ENCODE measurements around the gene PUSL1. TPM values are rescaled to one million over a fixed set of nuclear protein-coding genes. Genes with fewer than 3 reads are reported as not detected.
A peak's percentile ranks its signal among the peaks of the same experiment; 100 is the strongest.

Gene PUSL1
- total and polyA plus RNA-seq, 2 of the 4 experiments (the other 2 are of a cell fraction): 10.9 to 33.0 TPM

DNA sequence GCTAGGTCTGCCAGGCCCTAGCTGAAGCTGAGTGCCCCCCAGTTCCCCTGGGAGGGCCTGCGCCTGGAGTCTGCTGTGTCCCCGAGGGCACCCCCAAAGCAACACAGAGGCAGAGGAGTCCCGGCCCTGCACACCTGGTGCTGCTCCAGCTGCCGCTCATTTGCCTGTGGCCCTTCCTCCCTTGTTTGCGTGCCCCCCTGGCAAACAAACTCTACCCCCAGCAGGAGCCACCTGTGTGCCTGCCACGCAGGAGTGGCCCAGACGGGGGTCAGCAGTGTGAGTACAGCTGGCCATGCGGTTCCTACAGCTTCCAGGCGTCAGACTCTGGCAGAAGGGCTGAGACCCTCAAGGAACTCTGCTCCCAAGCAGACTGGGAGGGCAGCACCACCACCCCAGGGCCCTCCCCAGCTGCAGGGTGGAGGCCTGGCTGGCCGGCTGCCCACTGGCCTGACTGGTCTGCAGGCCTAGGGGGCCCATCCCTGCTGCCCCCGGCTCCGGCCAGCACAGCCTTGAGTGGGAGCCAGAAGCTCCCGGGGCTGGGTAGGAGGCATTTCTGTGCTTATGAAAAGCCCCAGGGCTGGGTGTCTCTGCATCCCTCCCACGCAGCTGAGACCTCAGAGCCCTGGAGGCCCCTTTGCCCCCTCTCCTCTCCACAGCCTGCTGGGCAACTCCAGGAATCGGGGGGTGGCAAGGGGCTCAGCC lies 22.1 kb downstream of the PUSL1 start:
- ATAC-seq (ENCODE audit: low read depth): no peak
- H3K23ac ChIP-seq (ENCODE audit: low read depth, low read length): no peak overlapping the region
- no peak for DNase-seq
- H3K9ac ChIP-seq (ENCODE audit: low read depth, low read length): no peak overlapping the region
- H4K91ac ChIP-seq (ENCODE audit: insufficient read depth, low read depth, low read length): no peak overlapping the region
- H2AK9ac ChIP-seq (replicated peaks; ENCODE audit: low read depth, low read length, poor library complexity): no peak overlapping the region
- no peaks in the 10 kb centered on the region for H3K9me3 ChIP-seq (ENCODE audit: control insufficient read depth, insufficient read depth, low read length)
- peaks cover 10% of the 10 kb centered on the region for H3K36me3 ChIP-seq (ENCODE audit: control insufficient read depth, insufficient read depth, low read length)
- in situ Hi-C loops (cut with MboI; ENCODE audit: low sequenced_read_pairs): no loop called here
- H2AK5ac ChIP-seq (ENCODE audit: low read depth, low read length): no peak overlapping the region
- H3K4me2 ChIP-seq (ENCODE audit: low read depth, low read length): no peak overlapping the region
- no peak overlapping the region for H2BK20ac ChIP-seq (ENCODE audit: low read depth, low read length)
- no peak overlapping the region for H2BK5ac ChIP-seq (ENCODE audit: low read depth, low read length, poor library complexity, severe bottlenecking)
- H3K14ac ChIP-seq (replicated peaks; ENCODE audit: low read depth, low read length): no peak overlapping the region
- no peak overlapping the region for H3K4me3 ChIP-seq (ENCODE audit: insufficient read depth, low read depth, low read length)
- H3K4me1 ChIP-seq (ENCODE audit: control insufficient read depth, insufficient read depth, low read length): peaks cover under 1% of the 10 kb centered on the region; the same call in 1 of the 2 replicates
- dilution Hi-C loops (cut with HindIII; ENCODE audit: low sequenced_read_pairs, unreplicated experiment): no loop called here
- H4K8ac ChIP-seq (ENCODE audit: low read depth in 2 of 2, low read length in 2 of 2): no peak overlapping the region
- H3K56ac ChIP-seq (ENCODE audit: extremely low read depth, insufficient read depth, low read length): no peak overlapping the region
- no peak overlapping the region for H2BK120ac ChIP-seq (ENCODE audit: low read depth, low read length)
- TF ChIP-seq CHD1 (IDR thresholded peaks at IDR 0.05; ENCODE audit: low read depth, low read length) (no peak), RAD21 (IDR thresholded peaks at IDR 0.05; ENCODE audit: low read length) (no peak), FOS (IDR thresholded peaks at IDR 0.05; ENCODE audit: low read depth, low read length) (no peak), RCOR1 (IDR thresholded peaks at IDR 0.05; ENCODE audit: insufficient replicate concordance, low read length) (no peak), MAZ (IDR thresholded peaks at IDR 0.05; ENCODE audit: borderline replicate concordance, low read depth, low read length) (no peak), POLR2A (IDR thresholded peaks at IDR 0.05; ENCODE audit: low read depth, low read length) (no peak), CEBPB (IDR thresholded peaks at IDR 0.05; ENCODE audit: low read depth, low read length) (no peak), NFE2L2 (IDR thresholded peaks at IDR 0.05; ENCODE audit: low read depth, low read length) (no peak), MXI1 (IDR thresholded peaks at IDR 0.05; ENCODE audit: borderline replicate concordance, low read depth, low read length) (no peak), SMC3 (IDR thresholded peaks at IDR 0.05; ENCODE audit: low read depth, low read length) (no peak), BHLHE40 (IDR thresholded peaks at IDR 0.05; ENCODE audit: low read depth, low read length) (no peak), MAFK (IDR thresholded peaks at IDR 0.05; ENCODE audit: low read depth, low read length) (no peak), RFX5 (IDR thresholded peaks at IDR 0.05; ENCODE audit: low read depth, low read length) (no peak)
- TF ChIP-seq, protein P1, sequence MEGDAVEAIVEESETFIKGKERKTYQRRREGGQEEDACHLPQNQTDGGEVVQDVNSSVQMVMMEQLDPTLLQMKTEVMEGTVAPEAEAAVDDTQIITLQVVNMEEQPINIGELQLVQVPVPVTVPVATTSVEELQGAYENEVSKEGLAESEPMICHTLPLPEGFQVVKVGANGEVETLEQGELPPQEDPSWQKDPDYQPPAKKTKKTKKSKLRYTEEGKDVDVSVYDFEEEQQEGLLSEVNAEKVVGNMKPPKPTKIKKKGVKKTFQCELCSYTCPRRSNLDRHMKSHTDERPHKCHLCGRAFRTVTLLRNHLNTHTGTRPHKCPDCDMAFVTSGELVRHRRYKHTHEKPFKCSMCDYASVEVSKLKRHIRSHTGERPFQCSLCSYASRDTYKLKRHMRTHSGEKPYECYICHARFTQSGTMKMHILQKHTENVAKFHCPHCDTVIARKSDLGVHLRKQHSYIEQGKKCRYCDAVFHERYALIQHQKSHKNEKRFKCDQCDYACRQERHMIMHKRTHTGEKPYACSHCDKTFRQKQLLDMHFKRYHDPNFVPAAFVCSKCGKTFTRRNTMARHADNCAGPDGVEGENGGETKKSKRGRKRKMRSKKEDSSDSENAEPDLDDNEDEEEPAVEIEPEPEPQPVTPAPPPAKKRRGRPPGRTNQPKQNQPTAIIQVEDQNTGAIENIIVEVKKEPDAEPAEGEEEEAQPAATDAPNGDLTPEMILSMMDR (conservative IDR thresholded peaks at IDR 0.05; ENCODE audit: low read depth, low read length): no peak
- TF ChIP-seq, protein P2, sequence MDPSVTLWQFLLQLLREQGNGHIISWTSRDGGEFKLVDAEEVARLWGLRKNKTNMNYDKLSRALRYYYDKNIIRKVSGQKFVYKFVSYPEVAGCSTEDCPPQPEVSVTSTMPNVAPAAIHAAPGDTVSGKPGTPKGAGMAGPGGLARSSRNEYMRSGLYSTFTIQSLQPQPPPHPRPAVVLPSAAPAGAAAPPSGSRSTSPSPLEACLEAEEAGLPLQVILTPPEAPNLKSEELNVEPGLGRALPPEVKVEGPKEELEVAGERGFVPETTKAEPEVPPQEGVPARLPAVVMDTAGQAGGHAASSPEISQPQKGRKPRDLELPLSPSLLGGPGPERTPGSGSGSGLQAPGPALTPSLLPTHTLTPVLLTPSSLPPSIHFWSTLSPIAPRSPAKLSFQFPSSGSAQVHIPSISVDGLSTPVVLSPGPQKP (IDR thresholded peaks at IDR 0.05; ENCODE audit: borderline replicate concordance, low read depth, low read length): no peak
- TF ChIP-seq, protein P3, sequence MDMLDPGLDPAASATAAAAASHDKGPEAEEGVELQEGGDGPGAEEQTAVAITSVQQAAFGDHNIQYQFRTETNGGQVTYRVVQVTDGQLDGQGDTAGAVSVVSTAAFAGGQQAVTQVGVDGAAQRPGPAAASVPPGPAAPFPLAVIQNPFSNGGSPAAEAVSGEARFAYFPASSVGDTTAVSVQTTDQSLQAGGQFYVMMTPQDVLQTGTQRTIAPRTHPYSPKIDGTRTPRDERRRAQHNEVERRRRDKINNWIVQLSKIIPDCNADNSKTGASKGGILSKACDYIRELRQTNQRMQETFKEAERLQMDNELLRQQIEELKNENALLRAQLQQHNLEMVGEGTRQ (IDR thresholded peaks at IDR 0.05; ENCODE audit: low read depth, low read length): no peak
- 86% methylated on average over 8 of the region's 15 CpGs; no CpG with 5 or more reads in 1 of the 2 experiments for WGBS, 2 experiments (ENCODE audit: extremely low coverage in 2 of 2, insufficient read length in 1 of 2)
- H2AFZ ChIP-seq (replicated peaks; ENCODE audit: low read length, poor library complexity): peak overlapping the region; percentile 32
- ChIA-PET CTCF (no interaction called here), POLR2A (ENCODE audit: unreplicated experiment) (no interaction called here)
- peaks cover 7 to 23% of the 10 kb centered on the region in 2 experiments; a peak in 2 of 4 replicates for H3K79me1 ChIP-seq (ENCODE audit: low read depth in 1 of 2, low read length in 2 of 2)
- H3K18ac ChIP-seq (ENCODE audit: low read depth, low read length): no peak overlapping the region
- no peak overlapping the region for H4K5ac ChIP-seq (ENCODE audit: low read depth, low read length)
- H3K9me1 ChIP-seq (ENCODE audit: insufficient read depth, low read length): peaks cover 9% of the 10 kb centered on the region
- no peak overlapping the region for H2BK15ac ChIP-seq (ENCODE audit: low read depth, low read length)
- H4K20me1 ChIP-seq (ENCODE audit: insufficient read depth, low read length): peaks cover 19% of the 10 kb centered on the region
- intact Hi-C loops (cut with micrococcal nuclease): no loop called here
- no peak overlapping the region for H3K4ac ChIP-seq (ENCODE audit: low read depth, low read length)
- H3K27me3 ChIP-seq (ENCODE audit: control insufficient read depth, insufficient read depth, low read length): no peaks in the 10 kb centered on the region
- BruUV-seq (replicated peaks): no TSS peak
- no peak overlapping the region for H3K27ac ChIP-seq (ENCODE audit: insufficient read depth, low read length)
